SU-DHL-6 (cell line): ENCODE measurements around the gene PXYLP1.

Source experiments
- EZH2phosphoT487 ChIP-seq: fragments of 200-600 bp; sonication (generic), shearing (Covaris generic); conservative IDR thresholded peaks from 2 replicates; pipeline ENCODE4 v1.6.1; 2018; ENCODE audit warnings: mild to moderate bottlenecking, antibody characterized with exemption, low read length, moderate library complexity, mixed read lengths
- TF ChIP-seq, protein P1 (sequence below): fragments of 200-600 bp; sonication (generic); IDR thresholded peaks from one replicate; pipeline ENCODE4 v1.5.1; 2017; ENCODE audit warnings: antibody characterized with exemption, mild to moderate bottlenecking, low read length, moderate library complexity; ENCODE audit not compliant: insufficient read depth, poor library complexity, severe bottlenecking

DNA sequence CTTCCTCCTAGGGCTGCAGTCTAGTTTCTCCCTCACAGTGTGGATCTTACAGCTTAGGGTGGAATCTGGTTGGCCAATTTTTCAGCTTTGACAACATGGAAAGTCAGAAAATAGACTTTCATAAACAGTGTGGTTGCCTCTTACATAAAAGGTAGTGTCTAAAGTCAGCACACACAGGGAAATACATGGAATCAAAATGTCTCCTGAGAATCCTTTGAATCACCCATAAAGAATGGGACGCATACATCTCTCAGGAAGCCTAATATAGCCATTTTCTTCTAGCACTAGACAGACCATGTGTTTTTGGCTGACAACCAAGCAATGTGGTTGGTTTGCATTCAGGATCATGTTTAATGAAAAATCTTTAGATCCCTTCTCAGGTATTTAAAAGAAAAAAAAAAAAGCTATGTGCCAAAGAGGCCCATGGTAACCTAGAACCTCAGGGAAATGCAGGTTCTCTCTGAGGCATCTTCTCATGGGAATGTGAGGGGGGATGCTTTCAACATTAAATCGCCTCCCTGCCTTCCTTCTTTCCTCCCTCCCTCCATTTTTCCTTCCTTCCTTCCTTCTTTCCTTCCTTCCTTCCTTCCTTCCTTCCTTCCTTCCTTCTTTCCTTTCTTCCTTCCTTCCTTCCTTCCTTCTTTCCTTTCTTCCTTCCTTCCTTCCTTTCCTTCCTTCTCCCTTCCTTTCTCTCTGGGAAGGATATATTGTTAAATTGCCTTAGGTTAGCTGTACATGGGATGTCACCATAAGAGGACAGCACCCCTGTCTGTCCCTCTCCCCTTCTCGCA lies 102.4 kb downstream of the PXYLP1 start:
- TF ChIP-seq, protein P1, sequence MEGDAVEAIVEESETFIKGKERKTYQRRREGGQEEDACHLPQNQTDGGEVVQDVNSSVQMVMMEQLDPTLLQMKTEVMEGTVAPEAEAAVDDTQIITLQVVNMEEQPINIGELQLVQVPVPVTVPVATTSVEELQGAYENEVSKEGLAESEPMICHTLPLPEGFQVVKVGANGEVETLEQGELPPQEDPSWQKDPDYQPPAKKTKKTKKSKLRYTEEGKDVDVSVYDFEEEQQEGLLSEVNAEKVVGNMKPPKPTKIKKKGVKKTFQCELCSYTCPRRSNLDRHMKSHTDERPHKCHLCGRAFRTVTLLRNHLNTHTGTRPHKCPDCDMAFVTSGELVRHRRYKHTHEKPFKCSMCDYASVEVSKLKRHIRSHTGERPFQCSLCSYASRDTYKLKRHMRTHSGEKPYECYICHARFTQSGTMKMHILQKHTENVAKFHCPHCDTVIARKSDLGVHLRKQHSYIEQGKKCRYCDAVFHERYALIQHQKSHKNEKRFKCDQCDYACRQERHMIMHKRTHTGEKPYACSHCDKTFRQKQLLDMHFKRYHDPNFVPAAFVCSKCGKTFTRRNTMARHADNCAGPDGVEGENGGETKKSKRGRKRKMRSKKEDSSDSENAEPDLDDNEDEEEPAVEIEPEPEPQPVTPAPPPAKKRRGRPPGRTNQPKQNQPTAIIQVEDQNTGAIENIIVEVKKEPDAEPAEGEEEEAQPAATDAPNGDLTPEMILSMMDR: no peak
- no peak for TF ChIP-seq EZH2phosphoT487
